K562 (cell line): Measurements from ENCODE around the gene ADGRG4. TPM values are rescaled to one million over a fixed set of nuclear protein-coding genes. Genes with fewer than 3 reads are reported as not detected.

ENCODE experiments used
- AFF4 ChIP-seq: sonication (generic); formaldehyde crosslinking; IDR thresholded peaks from 2 replicates; pipeline ENCODE4 v1.8.0; 2023; ENCODE audit warnings: mild to moderate bottlenecking, missing genetic modification reagents
- ARHGAP35 ChIP-seq: fragments of 450-650 bp; IDR thresholded peaks from 2 replicates; pipeline ENCODE4 v1.6.1; 2018; ENCODE audit not compliant: partially characterized antibody
- CLOCK ChIP-seq: fragments of 250-450 bp; sonication (Bioruptor Pico); IDR thresholded peaks from 2 replicates; pipeline ENCODE4 v1.4.0; 2020; ENCODE audit warnings: mild to moderate bottlenecking, moderate library complexity, borderline replicate concordance
- ELF1 ChIP-seq: fragments of 200-800 bp; sonication (Bioruptor generic); IDR thresholded peaks from 2 replicates; pipeline ENCODE4 v1.6.1; 2016; ENCODE audit warnings: missing genetic modification characterization, missing compliant biosample characterization
- EP300 ChIP-seq: IDR thresholded peaks from 2 replicates; pipeline ENCODE4 v1.6.1; 2012; ENCODE audit warnings: low read length, improper control_type of control experiment
- IFI16 ChIP-seq: fragments of 250-450 bp; sonication (Bioruptor Pico); IDR thresholded peaks from 2 replicates; pipeline ENCODE4 v2.1.2; 2022; ENCODE audit warnings: mild to moderate bottlenecking, inconsistent platforms
- NCOA6 ChIP-seq: fragments of 450-650 bp; IDR thresholded peaks from 2 replicates; pipeline ENCODE4 v1.6.1; 2017; ENCODE audit warnings: mild to moderate bottlenecking
- POU5F1 ChIP-seq: fragments of 150-350 bp; IDR thresholded peaks from 2 replicates; pipeline ENCODE4 v1.6.1; 2014; ENCODE audit warnings: borderline replicate concordance, low read length, low read depth, mild to moderate bottlenecking; ENCODE audit not compliant: partially characterized antibody
- ZNF780A ChIP-seq: fragments of 250-450 bp; sonication (Bioruptor Pico); IDR thresholded peaks from 2 replicates; pipeline ENCODE4 v1.5.0; 2021; ENCODE audit warnings: mild to moderate bottlenecking
- polyA plus RNA-seq, 8 experiments: library from polyadenylated mRNA; depleted of rRNA in 4 of 8; stranded (reverse) in 5 of 8; unstranded in 3 of 8; fragments of >200 nt; fragmentation: Nextera tagmentation in 2 of 8; fragmentation: Illumina TruSeq in 1 of 8; extraction: Ambion mirVana in 2 of 8; extraction: Trizol in 1 of 8; gene quantifications; 2 replicates each; pipeline versions ENCODE4 v1.2.1 to v1.2.3, GENCODE V29; 2011 to 2014; ENCODE audit warnings: inconsistent platforms in 1 of 8, missing spikeins in 1 of 8
- total RNA-seq, 7 experiments: library from RNA; depleted of rRNA in 6 of 7; stranded (reverse); fragments of >200 nt in 6 of 7; fragmentation: Illumina TruSeq in 2 of 7; extraction: Trizol in 2 of 7; gene quantifications; 2 replicates each; pipeline versions ENCODE4 v1.2.1 to v1.2.3, GENCODE V29; 2011 to 2021; ENCODE audit warnings: low replicate concordance in 1 of 7

The ADGRG4 gene
- total and polyA plus RNA-seq, 9 of the 15 experiments (the other 6 are each of a cell fraction or from before 2014, with no cell fraction given), result not detected

GRCh38 chrX:136258951-136259350 lies 41.8 kb upstream of the ADGRG4 start (continued):
- TF ChIP-seq ELF1 (tag), result no peak
- no peak for TF ChIP-seq CLOCK (CRISPR knock-in tag)
- no peak for TF ChIP-seq IFI16 (CRISPR knock-in tag)
- no peak for TF ChIP-seq AFF4 (CRISPR knock-in tag)
- no peak for TF ChIP-seq POU5F1
- TF ChIP-seq ZNF780A (CRISPR knock-in tag), result no peak
- no peak for TF ChIP-seq EP300
- no peak for TF ChIP-seq ARHGAP35
- no peak for TF ChIP-seq NCOA6
- TF ChIP-seq, all 486 proteins: peak for 0
